ENCODE data around the gene CGNL1.

CGNL1 gene

GRCh38 chr15:57578288-57578900, 202.1 kb downstream of the CGNL1 start:
- DNase-seq, result no peak

GRCh38 chr15:57580428-57580827, 204.1 kb downstream of the CGNL1 start:
- DNase-seq, result no peak

- no peak for DNase-seq
Measured at GRCh38 chr15:57580866-57581265, 204.6 kb downstream of the CGNL1 start.

- DNase-seq, result no peak
Measured at GRCh38 chr15:57582090-57582489, 205.8 kb downstream of the CGNL1 start.

- no peak for DNase-seq
Measured at GRCh38 chr15:57583282-57583681, 207.0 kb downstream of the CGNL1 start.

DNA sequence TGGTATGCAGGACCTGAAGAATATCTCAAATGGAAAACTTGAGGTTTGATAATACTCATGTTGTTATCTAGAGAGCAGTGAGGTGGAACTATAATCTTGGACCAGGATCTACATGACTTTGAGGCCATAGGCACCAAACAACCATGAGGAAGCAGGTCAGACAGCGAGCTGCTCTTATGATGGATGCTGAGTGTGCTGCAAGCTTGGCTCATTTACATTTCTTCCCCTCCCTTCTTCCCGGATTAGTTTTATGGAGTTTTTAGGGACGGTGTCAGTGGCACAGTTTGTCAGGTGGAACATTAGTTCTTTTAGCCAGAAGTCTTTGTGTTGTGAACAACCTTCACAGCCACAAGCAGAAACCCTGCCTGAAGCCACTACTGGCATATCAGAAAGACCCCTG, 207.4 kb downstream of the CGNL1 start:
- DNase-seq, result no peak

DNA sequence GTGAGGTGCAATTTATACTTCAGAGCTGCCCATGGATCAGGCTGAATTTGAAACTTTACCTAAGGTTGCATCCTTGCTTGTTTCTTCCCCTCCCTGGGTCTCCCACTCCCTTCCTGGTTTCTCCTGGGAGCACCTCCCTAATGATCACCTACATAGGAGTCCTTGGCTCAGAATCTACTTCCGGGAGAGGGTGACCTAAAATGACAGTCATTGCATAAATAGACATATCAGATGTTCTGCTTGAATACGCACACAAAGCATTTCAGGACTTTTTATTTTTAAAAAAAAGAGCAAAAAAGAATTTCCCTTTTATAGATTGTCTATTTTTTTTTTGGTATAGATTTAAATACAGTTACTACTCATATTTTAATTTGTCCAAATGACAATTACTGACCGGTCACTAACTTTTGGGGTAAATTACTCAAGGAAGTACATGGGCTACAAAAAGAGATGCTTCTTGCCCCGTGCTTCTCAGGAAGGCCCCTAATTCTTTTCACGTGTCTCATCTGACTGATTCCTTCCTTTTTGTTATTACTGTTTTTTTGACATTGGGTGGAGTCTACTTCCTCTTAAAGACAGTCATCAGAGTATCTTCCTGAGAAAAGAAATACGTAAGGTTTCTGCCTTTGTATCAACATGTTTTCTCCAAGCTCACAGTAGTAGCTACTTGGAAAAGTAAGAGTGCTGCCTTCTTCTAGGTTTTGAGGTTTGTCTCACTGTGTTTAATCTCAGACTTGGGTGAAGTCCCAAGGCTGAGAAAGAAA, 210.5 kb downstream of the CGNL1 start:
- DNase-seq, result no peak

DNA sequence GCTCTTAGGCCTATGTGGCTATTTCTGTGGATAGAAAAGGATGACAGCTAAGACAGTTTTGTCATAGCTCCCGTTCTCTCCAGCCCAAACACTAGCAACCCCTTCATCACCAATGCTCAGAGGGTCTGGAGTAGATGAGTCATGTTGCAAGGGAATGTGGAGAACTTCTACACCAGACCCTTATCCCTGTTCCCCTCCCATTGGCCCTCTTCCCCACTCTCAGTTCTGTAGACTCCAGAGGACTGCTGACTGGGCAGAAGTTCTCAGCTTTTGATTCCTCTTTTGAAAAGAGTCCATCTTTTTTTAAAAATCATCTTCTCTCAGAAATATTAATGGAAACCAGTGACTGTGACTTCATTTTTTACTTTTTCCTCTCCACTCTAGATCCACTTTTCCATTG, 213.0 kb downstream of the CGNL1 start:
- no peak for DNase-seq

GRCh38 chr15:57589754-57590153, 213.4 kb downstream of the CGNL1 start:
- DNase-seq, result no peak

GRCh38 chr15:57591237-57591821, 215.0 kb downstream of the CGNL1 start:
- no peak for DNase-seq

DNA sequence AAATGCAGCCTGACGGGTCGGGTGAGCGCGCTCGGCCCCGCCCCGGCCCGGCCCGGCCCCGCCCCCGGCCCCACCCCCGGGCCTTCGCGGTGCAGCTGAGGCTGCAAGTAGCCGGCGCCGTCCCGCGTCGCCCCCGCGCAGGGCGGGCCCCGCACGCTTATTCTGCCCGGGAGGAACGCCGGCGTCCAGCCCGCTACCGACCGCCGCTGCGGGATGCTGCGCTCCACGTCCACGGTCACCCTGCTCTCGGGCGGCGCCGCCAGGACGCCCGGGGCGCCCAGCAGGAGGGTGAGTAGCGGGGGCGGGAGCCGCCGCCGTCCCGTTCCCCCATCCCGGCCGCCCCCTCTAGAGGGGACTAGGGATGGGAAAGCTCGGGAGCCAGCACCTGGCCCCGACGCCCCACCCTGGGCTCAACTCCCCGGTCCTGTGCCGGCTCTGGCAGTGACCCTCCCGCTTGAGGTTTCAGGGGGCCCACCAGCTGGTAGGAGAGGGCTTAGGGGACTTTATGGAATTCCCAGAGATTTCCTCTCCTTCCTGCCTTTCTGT, 215.6 kb downstream of the CGNL1 start, which contains the start of gene MYZAP:
TSS of gene MYZAP (plus strand) at position 83 of the 546 bp plus-strand sequence. CDS start at position 214, 131 bp downstream.
- peak in 1 of 2 experiments; percentile 8 for DNase-seq

GRCh38 chr15:57592426-57592825, 216.1 kb downstream of the CGNL1 start:
- DNase-seq, result no peak

GRCh38 chr15:57592836-57593420, 216.6 kb downstream of the CGNL1 start:
- DNase-seq, result no peak

DNA sequence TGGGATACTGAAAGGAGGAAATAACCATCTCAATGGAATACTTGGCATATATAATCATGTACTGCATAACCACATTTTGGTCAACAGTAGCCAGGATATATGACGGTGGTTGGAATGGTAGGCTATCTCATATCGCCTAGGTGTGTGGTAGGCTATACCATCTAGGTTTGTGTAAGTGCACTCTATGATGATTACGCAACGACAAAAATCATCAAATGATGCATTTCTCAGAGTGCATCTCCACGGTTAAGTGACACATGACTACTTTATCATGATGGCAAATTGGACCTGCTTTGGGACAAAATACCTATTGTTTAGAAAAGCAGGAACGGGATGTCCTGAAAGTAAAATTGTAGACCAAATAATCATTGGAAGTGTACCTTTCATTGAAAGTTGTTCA, 218.2 kb downstream of the CGNL1 start:
- no peak for DNase-seq

DNA sequence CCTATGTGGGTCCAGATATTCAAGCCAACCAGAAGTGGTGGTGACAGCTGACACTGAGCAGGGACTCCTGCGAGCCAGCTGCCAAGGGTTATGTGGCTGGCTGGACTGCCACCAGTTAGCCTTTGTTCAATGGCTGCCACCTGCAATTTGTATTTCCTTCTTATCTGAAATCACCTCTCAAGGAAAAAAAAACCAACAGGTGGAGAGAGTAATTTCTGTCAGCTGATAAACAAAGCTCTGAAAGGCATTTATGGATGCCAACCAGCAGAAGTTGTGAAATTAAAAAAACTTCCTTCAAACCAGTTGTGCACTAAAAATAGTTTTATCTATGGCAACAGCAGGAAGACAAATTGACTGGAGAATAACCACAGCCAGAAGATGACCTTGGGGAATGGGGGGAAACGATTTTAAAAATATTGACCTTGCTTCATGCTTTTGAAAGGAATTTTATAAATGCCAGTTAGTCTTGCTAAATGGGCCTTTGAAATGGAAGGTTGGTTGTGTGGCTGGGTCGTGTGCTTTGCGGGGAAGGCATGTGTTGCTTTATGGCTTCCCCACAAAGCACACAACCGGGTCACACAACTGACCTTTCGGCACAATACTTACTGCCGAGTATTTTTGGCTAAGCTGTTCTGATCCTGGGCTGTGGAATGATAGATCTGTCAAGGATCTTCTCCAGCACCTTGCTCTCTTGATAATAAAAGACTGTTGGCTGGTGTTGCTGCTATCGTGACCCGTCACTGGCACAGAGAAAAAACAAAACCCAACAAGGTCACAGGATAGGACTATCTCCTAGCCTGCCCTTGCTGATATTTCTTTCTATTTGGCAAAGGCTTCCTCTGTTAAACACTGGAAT, 218.9 kb downstream of the CGNL1 start:
- DNase-seq, result peak in 1 of 2 experiments; percentile 5

GRCh38 chr15:57596301-57596855, 220.1 kb downstream of the CGNL1 start:
- DNase-seq, result no peak

DNA sequence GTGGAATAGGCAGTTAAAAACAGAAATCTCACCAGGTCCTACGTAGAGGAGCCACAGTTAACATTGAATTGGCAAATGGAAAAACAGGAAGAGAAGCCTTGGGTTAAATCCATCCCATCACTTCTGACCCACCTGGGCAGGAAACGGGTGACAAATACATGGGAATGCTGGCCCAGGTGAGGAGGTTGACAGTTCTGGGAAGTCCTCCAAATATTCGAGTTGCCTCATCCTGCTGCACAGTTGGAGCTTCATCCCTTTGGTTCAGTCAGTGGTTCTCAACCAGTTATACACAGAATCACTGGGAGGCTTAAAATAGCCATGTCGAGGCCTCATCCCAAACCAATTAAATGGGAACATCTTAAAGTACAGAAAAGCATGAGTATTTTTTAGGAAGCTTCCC, 220.7 kb downstream of the CGNL1 start:
- DNase-seq, result no peak

GRCh38 chr15:57597431-57597830, 221.1 kb downstream of the CGNL1 start:
- no peak for DNase-seq

- no peak for DNase-seq
Measured at GRCh38 chr15:57598346-57598745, 222.0 kb downstream of the CGNL1 start.

GRCh38 chr15:57599296-57599810, 223.0 kb downstream of the CGNL1 start:
- no peak for DNase-seq

DNA sequence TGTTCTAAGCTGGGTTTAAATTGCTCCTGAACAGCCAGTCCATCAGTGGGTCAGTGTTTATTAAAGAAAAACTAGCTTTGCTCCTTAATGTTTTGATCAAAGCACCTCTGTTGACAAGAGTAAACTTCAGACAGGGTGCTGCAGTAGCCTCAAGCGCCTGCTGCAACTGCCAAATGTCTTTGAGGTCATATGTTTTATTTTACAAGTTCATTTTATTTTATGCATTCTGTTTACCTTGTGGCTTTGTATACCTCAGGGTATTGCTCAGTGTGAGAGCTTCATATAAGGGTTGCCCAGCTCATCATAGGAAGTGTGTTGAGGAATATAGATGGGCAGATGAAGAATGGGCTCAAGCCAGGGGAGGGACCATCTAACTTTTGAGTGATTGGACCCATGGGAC, 223.9 kb downstream of the CGNL1 start:
- DNase-seq, result no peak

Measured in NCI-H2081 (cell line).